ENCODE measurements around the gene KRT3.

The KRT3 gene

GRCh38 chr12:52813885-52814709 lies 18.2 kb upstream of the KRT3 start, which contains the start of gene KRT4:
TSS of gene KRT4 (minus strand) at chr12:52814116. CDS start at chr12:52814058, 58 bp downstream.
- DNase-seq (ENCODE audit: low spot score), result no peak

- no peak for DNase-seq (ENCODE audit: low spot score)
Measured at GRCh38 chr12:52813203-52813819, 17.4 kb upstream of the KRT3 start.

GRCh38 chr12:52812749-52813148 lies 16.8 kb upstream of the KRT3 start:
- no peak for DNase-seq (ENCODE audit: low spot score)

- no peak for DNase-seq (ENCODE audit: low spot score)
Measured at GRCh38 chr12:52812073-52812400, 16.1 kb upstream of the KRT3 start.

GRCh38 chr12:52811191-52812072 lies 15.5 kb upstream of the KRT3 start:
- no peak for DNase-seq (ENCODE audit: low spot score)

GRCh38 chr12:52810554-52810953 lies 14.6 kb upstream of the KRT3 start:
- DNase-seq (ENCODE audit: low spot score), result no peak

- DNase-seq (ENCODE audit: low spot score), result no peak
Measured at GRCh38 chr12:52809166-52809565, 13.2 kb upstream of the KRT3 start.

- DNase-seq (ENCODE audit: low spot score), result no peak
Measured at GRCh38 chr12:52808573-52809160, 12.8 kb upstream of the KRT3 start.

- no peak for DNase-seq (ENCODE audit: low spot score)
Measured at GRCh38 chr12:52807544-52808470, 11.9 kb upstream of the KRT3 start.

- DNase-seq (ENCODE audit: low spot score), result no peak
Measured at GRCh38 chr12:52806821-52807543, 11.1 kb upstream of the KRT3 start.

GRCh38 chr12:52806169-52806811 lies 10.4 kb upstream of the KRT3 start:
- no peak for DNase-seq (ENCODE audit: low spot score)

- no peak for DNase-seq (ENCODE audit: low spot score)
Measured at GRCh38 chr12:52805739-52806138, 9.8 kb upstream of the KRT3 start.

GRCh38 chr12:52805000-52805399 lies 9.1 kb upstream of the KRT3 start:
- no peak for DNase-seq (ENCODE audit: low spot score)

- DNase-seq (ENCODE audit: low spot score), result no peak
Measured at GRCh38 chr12:52802442-52802841, 6.5 kb upstream of the KRT3 start.

GRCh38 chr12:52801773-52802172 lies 5.9 kb upstream of the KRT3 start:
- DNase-seq (ENCODE audit: low spot score), result no peak

GRCh38 chr12:52800259-52800917 lies 4.5 kb upstream of the KRT3 start:
- no peak for DNase-seq (ENCODE audit: low spot score)

- no peak for DNase-seq (ENCODE audit: low spot score)
Measured at GRCh38 chr12:52799505-52800211, 3.7 kb upstream of the KRT3 start.

GRCh38 chr12:52798671-52799504 lies 3.0 kb upstream of the KRT3 start:
- DNase-seq (ENCODE audit: low spot score), result no peak
